Dendritic cell treated with granulocyte-macrophage colony-stimulating factor and Interleukin-4, amounts not matched to agents 40 ng/mL and 50 ng/mL, for 4 days (primary cell): ENCODE measurements around the gene MXD4.

Source experiments
- H3K27ac Mint-ChIP-seq: one replicate; pipeline ENCODE4 v1.8.0; 2022; ENCODE audit warnings: mild to moderate bottlenecking, mixed read lengths
- H3K27me3 Mint-ChIP-seq: one replicate; pipeline ENCODE4 v1.8.0; 2022; ENCODE audit warnings: mild to moderate bottlenecking, mixed read lengths
- H3K36me3 Mint-ChIP-seq: one replicate; pipeline ENCODE4 v1.8.0; 2022; ENCODE audit warnings: low read depth, mixed read lengths
- H3K4me1 Mint-ChIP-seq: one replicate; pipeline ENCODE4 v1.8.0; 2022; ENCODE audit warnings: low read depth, mixed read lengths
- H3K4me3 Mint-ChIP-seq: one replicate; pipeline ENCODE4 v1.8.0; 2022; ENCODE audit warnings: mild to moderate bottlenecking, moderate library complexity, mixed read lengths
- H3K9me3 Mint-ChIP-seq: one replicate; pipeline ENCODE4 v1.8.0; 2022; ENCODE audit warnings: mixed read lengths
- intact Hi-C: fragments of 100-400 bp; cut with micrococcal nuclease; formaldehyde crosslinking; loops from one replicate; pipeline ENCODE4 v1.15.0; 2022

Gene MXD4

DNA sequence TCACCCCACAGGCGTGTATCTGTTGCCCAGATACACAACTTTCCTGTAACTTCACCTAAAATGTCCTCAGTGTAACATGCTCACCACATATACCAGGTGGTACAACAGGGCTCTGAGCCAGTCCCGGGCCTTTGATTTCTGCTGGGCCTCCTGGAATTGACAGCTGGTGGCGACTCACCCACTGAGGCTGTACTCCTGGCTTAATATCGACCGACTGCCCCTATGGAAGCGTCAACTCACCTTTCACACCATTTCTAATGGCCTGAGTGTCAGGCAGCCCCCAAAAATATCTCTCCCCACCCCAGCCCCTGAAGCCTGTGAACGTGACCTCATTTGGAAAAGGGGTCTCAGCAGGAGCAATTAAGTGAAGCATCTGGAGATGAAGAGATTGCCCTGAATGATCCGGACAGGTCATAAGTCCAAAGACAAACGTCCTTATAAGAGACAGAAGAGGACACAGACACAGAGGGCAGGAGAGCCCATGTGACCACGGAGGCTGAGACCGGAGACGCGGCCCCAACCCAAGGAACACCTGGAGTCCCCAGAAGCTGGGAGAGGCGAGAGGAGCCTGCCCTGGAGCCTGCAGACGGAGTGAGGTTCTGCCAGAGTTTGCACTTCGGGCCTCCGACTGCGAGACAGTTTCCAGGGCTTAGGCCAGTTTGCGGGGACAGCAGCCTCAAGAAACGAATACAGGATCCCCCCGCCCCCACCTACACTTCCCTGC is 12.6 kb upstream of the MXD4 start:
- Mint-ChIP-seq H3K27ac (no peak overlapping the region), H3K27me3 (no peaks in the 10 kb centered on the region), H3K36me3 (peaks cover 27% of the 10 kb centered on the region), H3K4me3 (no peak overlapping the region), H3K9me3 (no peaks in the 10 kb centered on the region), H3K4me1 (no peaks in the 10 kb centered on the region)
- intact Hi-C loops = no loop called here

DNA sequence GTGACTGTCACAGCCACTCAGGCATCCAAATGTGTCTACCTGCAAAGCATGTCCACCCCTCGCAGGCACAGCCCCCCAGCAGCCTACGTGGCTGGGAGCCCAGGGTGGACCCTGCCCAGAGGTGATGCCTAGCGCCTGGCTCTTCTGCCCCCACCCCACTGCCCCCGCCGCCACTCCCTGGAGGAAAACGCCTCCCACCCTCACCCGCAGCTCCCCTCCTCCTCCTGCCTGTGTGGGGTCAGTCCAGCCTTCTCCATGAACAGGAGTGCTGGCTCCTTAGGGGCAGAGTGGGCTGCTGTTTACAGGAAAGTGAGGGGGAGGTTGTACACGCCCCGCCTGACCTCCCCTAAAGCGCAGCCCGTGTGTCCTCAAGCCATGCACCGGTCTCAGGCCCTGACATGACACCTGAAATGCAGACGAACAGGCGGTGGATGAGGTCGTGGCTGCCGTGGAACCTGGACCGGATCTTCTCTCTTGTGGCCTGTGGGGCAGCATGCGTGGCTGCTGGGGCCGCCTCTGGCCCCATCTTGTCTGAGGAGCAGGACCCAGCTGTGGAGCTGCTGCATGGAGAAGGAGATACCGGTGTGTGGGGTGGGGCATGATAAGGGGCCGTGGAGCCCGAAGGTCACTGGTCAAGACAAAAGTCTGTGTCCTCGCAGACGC is 11.9 kb upstream of the MXD4 start:
- Mint-ChIP-seq H3K4me1 (no peaks in the 10 kb centered on the region), H3K4me3 (no peak overlapping the region), H3K9me3 (no peaks in the 10 kb centered on the region), H3K27me3 (no peaks in the 10 kb centered on the region), H3K27ac (no peak overlapping the region), H3K36me3 (peaks cover 27% of the 10 kb centered on the region)
- intact Hi-C loops = no loop called here

DNA sequence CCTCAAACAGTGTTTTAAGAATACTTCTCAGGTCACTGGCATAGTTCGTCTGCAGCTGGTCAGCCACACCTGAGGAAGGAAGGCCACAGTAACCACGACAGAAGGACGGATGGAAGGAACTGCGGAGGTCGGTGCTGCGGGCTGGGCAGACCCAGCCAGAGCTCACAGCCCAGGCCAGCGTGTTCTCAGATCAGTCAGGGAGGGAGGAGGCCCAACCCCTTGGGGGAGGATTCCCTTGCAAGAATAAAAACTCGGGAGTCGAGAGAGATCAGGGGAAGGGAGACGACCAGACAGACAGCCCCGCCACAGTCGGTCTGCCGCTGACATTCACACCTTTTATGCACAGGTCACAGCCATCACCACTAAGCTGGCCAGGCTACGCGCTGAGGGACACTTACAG is 11.3 kb upstream of the MXD4 start:
- Mint-ChIP-seq H3K27ac (no peak overlapping the region), H3K4me1 (no peaks in the 10 kb centered on the region), H3K36me3 (peaks cover 27% of the 10 kb centered on the region), H3K9me3 (no peaks in the 10 kb centered on the region), H3K4me3 (no peak overlapping the region), H3K27me3 (no peaks in the 10 kb centered on the region)
- intact Hi-C loops = no loop called here

DNA sequence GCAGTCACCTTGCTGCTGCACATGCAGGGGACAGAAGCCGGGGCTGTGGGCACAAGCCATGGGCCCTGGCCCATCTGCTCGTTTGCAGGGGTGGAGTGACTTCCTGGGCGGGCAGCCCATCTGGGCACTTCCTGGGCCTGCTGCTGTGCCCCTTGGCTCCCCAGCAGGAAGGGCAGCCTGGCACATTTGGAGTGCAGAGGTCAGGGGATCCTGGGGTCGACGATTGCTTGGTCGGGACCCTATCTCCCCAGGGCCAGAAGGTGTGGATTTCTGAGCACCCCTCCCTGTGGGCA is 10.9 kb upstream of the MXD4 start:
- Mint-ChIP-seq H3K27ac (no peak overlapping the region), H3K36me3 (peaks cover 27% of the 10 kb centered on the region), H3K4me3 (no peak overlapping the region), H3K9me3 (no peaks in the 10 kb centered on the region), H3K27me3 (no peaks in the 10 kb centered on the region), H3K4me1 (no peaks in the 10 kb centered on the region)
- intact Hi-C loops = no loop called here

DNA sequence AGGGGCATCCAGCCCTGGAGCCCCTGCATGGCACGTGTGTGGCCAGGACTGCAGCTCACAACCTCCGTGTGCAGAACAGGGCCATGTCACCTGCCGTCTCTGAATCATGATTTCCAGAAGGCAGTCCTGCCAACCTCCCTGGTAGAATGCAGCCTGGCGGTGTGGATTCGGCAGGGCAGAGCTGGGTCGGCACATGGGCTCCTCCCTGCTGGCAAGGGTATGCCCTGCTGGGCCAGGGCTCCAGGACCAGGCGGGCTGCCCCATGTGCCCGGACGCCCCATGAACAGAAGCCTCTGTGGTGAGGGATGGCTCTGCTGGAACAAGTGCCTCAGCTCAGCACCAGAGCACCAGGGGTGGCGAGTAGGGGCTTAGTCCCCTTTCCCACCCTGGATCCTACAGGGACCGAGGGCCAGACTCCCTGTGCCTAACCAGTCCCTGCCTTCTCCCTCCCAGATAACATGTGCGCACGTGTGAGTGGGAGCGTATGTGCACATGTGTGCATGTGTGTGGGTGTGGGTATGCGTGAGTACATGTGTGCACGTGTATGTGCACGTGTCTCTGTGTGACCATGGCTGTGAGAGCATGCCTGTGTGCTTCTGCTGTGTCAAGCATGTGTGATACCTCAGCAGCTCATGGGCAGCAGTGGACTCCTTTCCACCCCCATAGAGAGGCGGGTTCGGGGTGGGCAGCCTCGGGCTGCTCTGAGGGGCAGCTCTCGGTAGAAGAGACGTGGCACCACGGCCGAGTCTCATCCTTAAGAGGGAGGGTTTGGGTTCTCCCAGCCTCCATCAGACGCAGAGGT is 10.3 kb upstream of the MXD4 start:
- no peaks in the 10 kb centered on the region for H3K4me1 Mint-ChIP-seq
- peaks cover 27% of the 10 kb centered on the region for H3K36me3 Mint-ChIP-seq
- H3K27ac Mint-ChIP-seq = no peak overlapping the region
- intact Hi-C loops = no loop called here
- H3K4me3 Mint-ChIP-seq = no peak overlapping the region
- no peaks in the 10 kb centered on the region for H3K9me3 Mint-ChIP-seq
- no peaks in the 10 kb centered on the region for H3K27me3 Mint-ChIP-seq

DNA sequence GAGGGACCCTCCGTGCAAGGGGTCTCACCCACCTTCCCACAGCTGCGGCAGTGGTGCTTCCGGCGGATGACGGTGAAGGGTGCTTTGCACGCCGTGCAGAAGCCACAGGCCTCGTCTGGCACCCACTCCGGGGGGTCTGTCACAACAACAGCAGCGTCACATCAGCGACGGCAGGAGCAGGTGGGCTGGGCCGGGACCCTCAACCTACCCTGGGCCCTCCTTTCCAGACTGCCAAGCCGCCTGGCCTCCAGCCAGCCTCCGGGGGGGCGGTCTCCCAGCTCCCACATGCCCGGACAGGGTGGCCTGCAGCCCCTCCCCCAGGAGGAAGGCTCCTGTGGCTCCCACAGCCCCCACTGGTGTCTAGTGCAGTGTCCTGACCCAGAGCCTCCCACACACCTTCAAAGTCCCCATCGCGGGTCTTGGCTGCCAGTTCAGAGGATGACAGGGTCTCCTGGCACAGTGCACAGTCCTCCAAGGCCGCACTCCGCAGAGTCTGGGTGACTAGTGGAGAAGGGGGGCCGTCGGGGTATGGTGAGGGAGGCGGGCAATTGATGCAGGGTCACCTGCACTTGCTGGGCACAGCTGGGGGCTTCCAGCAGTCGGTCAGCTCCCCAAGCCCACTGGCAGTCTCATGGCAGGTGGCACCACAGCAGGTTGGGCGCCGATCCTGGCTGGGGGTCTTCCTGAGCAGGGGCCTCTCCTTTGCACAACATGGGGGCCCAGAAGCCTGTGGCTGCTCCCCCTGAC is 9.5 kb upstream of the MXD4 start:
- H3K36me3 Mint-ChIP-seq = peaks cover 27% of the 10 kb centered on the region
- intact Hi-C loops = no loop called here
- no peaks in the 10 kb centered on the region for H3K27me3 Mint-ChIP-seq
- H3K9me3 Mint-ChIP-seq = no peaks in the 10 kb centered on the region
- H3K4me3 Mint-ChIP-seq = no peak overlapping the region
- no peak overlapping the region for H3K27ac Mint-ChIP-seq
- no peaks in the 10 kb centered on the region for H3K4me1 Mint-ChIP-seq

DNA sequence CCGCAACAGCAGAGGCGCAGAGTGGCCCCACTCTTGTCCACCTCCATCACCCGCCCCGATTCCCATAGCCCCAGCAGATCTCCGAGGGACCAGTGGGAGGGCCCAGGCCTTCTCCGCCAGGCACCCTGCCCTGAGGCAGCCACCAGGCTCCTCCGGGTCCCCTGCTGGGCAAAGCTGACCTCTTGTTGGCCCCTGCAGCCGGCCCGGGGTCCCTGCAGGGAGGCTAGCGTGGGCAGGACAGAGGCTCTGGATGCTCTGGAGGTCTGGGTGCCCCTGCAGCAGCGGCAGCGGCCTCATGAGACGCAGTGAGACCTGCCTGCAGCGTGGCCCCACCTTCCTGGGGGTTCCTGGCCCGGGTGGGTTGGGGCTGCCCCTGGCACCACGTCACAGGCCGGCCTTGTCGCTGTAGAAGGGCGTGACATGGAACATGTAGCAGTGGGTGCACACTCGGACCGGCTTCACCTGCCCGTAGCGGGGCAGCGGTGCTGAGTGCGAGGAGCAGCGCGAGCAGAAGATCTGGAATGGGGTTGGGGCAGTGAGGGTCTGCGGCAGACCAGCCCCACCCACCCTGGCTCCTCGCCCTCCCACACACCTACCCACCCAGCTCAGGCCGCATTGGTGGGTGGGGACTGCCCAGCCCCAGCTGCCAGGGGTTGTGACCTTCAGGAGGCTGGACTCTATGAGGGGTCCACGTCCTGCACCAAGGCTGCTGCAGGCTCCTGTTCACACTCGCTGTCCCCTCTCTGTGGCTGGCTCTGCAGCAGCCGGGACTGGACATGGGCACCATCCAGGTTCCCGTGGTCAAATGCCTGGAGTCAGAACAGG is 8.6 kb upstream of the MXD4 start:
- H3K9me3 Mint-ChIP-seq = no peaks in the 10 kb centered on the region
- no peaks in the 10 kb centered on the region for H3K27me3 Mint-ChIP-seq
- H3K4me3 Mint-ChIP-seq = no peak overlapping the region
- H3K27ac Mint-ChIP-seq = no peak overlapping the region
- intact Hi-C loops = no loop called here
- no peaks in the 10 kb centered on the region for H3K4me1 Mint-ChIP-seq
- peaks cover 27% of the 10 kb centered on the region for H3K36me3 Mint-ChIP-seq

DNA sequence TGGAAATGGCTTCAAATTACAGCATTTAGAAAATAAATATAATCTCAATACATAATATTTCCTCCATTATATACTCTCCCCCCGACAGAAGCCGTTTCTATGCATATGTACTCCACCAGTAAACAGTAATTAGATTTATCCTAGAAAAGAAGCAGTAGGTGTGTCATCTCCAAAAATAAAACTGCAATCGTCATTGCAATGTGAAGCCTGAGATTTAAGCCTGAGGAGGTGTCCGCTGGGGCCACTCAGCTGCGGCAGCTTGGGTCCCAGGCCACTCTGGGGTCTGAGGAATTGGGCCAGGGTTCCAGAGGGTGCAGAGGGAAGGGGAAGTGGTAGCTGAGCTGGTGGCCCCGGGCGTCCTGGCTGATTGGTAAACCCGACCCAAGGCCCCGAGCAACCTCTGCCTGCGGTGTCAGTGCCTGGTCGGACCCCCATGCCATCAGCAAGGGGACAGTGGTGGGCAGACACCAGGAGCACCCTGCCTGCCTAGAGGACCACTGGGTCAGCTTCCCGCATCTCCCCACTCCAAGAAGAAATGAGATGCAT is 7.8 kb upstream of the MXD4 start:
- Mint-ChIP-seq H3K4me3 (no peak overlapping the region), H3K27ac (no peak overlapping the region), H3K36me3 (peaks cover 27% of the 10 kb centered on the region), H3K9me3 (no peaks in the 10 kb centered on the region), H3K4me1 (no peaks in the 10 kb centered on the region), H3K27me3 (no peaks in the 10 kb centered on the region)
- intact Hi-C loops = no loop called here

DNA sequence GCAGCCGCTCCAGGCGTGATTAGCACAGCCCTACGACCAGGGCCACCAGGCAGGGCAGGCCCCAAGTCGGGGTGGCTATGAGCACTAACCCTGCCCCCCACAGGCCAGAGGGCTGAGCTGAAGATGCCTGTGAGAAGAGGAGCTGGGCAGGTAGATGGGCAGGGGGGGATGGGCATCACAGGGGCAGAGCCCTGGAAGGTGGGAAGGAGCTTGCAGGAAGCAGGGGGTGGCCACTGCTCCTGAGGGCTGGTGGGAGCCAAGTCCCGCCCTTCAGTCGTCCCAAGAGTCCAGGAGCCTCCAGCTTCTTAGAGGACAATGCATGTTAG is 7.3 kb upstream of the MXD4 start:
- H3K36me3 Mint-ChIP-seq = peaks cover 27% of the 10 kb centered on the region
- no peaks in the 10 kb centered on the region for H3K9me3 Mint-ChIP-seq
- H3K27me3 Mint-ChIP-seq = no peaks in the 10 kb centered on the region
- H3K4me3 Mint-ChIP-seq = no peak overlapping the region
- no peaks in the 10 kb centered on the region for H3K4me1 Mint-ChIP-seq
- H3K27ac Mint-ChIP-seq = no peak overlapping the region
- intact Hi-C loops = no loop called here

DNA sequence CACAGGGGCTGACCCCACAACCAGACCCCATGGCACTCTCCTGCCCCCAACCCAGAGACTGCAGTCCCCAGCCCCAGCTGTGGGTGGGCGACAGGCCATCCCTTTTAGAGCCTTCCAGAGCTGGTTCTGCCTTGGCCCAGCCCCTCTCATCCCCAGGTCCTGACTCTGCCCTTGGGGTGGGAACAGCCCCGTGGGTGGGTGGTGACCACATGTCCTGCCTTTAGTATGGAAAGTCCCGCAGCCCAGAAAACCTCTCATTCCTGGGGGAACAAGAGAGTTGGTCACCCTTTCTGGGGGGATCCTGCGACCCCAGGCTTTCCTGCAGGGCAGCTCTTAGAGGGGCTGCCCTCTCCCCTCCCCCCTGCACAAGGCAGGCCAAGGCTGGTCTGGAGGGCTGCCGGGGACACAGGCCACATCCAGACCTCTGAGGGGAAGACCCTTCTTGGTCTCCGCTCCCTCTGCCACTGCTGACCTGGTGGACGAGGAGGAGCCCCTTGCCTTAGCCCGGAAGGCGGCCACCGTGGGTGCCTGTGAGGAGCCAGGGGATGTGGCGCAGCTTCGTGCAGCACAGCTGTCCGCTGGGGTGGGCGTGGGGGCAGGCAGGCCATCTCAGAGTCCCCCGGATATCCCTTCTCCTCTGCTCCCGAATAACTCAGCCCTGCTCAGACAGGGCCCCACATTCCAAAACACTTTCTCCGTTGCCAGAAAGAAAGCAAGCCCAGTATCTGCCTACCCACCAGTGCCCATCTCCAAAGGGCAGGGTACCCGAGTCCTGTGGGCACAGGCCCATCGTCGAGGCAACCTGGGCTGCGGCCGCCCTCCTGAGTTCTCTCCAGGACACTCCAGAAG is 6.7 kb upstream of the MXD4 start:
- intact Hi-C loops = no loop called here
- Mint-ChIP-seq H3K9me3 (no peaks in the 10 kb centered on the region), H3K4me1 (no peaks in the 10 kb centered on the region), H3K27me3 (no peaks in the 10 kb centered on the region), H3K4me3 (no peak overlapping the region), H3K36me3 (peaks cover 27% of the 10 kb centered on the region), H3K27ac (no peak overlapping the region)

DNA sequence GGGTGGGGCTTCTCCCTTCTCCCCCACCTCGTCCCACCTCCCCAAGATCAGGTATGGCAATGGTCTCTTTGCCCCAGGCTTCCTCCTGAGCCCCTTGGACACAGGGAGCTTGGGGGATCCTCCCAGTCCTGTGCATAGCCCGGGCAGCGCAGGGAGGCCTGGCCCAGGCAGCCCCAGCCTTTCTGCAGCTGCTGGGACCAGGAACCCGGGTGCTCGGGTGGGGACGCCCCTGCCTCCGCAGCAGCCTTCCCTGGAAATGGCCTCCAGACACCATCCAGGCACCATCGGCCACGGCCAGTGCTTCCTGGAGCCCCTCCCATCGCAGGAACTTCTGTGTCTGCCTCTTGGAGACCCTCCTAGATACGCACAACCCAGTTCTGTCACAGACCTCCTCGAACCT is 5.9 kb upstream of the MXD4 start:
- H3K9me3 Mint-ChIP-seq = no peaks in the 10 kb centered on the region
- no peak overlapping the region for H3K4me3 Mint-ChIP-seq
- intact Hi-C loops = no loop called here
- no peaks in the 10 kb centered on the region for H3K27me3 Mint-ChIP-seq
- H3K4me1 Mint-ChIP-seq = peaks cover 7% of the 10 kb centered on the region
- H3K27ac Mint-ChIP-seq = no peak overlapping the region
- peaks cover 22% of the 10 kb centered on the region for H3K36me3 Mint-ChIP-seq

DNA sequence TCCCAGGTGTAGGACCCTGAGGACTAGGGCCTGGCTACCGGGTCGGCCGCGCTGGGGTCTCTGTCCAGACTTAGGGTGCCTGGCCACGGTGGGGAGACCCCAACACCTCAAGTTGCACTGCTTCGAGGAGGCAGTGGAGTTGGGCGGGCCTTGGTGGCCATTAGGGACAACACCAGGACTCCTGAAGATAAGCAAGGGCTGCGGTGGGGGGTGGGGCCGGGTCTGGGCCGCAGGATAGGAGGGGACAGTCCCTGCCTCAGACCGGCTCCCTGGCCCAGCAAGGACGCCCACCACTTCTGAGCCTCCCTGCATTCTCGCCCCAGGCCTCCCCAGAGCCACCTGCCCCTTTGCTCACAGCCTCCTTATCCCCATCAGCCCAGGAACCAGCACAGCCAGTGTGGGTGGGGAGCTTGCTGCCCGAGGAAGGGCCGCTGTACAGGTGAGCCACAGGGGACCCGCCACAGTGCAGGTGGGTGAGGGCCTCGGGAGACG is 5.5 kb upstream of the MXD4 start:
- Mint-ChIP-seq H3K36me3 (peaks cover 17% of the 10 kb centered on the region), H3K27ac (no peak overlapping the region), H3K4me3 (no peak overlapping the region), H3K27me3 (no peaks in the 10 kb centered on the region), H3K4me1 (peaks cover 11% of the 10 kb centered on the region), H3K9me3 (no peaks in the 10 kb centered on the region)
- intact Hi-C loops = no loop called here
